ENCODE results near the gene KPTN.
A peak's percentile ranks its signal among the peaks of the same experiment; 100 is the strongest.

The KPTN gene

DNA sequence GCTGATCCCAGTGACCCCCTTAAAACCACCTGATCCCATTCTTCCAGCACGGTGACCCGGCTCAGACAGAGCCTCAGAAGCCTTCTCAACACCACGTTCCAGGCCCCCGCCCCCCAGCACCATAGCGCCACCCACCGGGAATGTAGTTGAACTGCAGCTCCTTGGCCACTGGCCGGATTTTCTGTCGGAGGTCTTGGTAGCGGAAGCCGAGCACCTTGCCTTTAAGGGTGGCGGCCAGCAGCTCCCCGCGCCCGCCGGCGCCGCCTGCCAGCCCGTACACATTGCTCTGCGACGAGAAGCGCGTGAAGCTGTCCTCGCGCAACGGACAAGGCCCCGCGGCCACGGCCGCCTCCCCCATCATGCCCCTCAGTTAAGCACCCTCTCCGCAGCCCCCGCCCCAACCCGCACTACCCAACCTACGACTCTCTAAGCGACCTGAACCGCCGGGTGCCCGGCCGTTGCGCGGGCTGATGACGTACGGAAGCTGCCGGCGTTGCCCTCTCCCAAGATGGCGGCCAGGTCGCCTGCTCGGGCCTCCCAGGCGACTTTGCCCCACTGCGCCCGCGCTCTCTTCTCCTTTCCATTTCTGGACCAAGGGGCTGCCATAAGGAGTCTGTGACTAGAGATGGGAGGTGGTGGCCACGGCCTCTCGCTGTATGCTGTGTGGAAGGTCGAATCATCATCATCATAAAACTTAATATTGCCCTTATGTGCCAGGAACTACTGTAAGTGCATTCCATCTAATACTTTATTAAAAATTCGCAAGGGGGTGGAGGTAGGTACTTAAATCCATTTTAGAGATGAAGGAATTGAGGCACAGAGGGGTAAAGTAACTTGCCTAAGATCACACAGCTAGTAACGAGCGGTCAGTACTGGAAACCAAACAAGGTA, at the start of gene KPTN:
Gene KPTN (minus strand): TSS at position 420 of the 891 bp plus-strand sequence. CDS start 59 bp downstream, at position 361.
- peak; percentile 98 for DNase-seq (ENCODE audit: low spot score)

GRCh38 chr19:47531640-47532387, 47.8 kb upstream of the KPTN start:
- DNase-seq (ENCODE audit: low spot score), result no peak

DNA sequence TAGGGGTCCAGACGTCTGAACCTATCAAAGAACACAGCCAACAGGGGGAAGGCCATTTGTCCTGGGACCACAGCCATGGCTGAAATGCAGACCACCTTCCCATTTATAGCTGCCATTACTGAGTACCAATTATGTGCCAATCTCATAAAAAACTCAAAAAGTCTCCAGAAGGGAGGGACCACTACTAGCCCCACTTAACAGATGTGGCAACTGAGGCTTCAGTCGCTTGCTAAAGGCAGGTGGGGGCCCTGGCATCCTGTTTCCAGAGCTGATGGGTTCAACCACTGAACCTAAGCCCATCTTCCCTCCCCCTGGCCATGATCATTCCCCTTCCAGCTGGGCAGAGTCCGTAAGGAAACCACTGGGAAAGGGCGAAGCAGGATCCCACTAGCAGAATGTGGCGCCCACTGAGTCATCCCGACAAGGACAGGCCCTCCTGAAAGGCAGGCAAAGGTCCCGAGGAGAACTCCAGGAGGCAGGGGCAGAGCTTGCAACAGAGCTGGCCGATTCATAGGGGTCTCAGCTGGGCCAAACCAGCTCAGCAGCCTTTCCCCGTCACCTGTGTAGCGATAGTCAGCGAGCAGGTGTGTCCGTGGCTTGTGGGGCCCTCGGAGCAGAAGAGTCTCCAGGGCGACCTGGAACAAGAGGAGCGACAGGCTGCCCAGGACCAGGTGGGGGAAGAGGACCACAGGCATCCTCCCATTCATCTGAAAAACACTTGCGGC, 45.2 kb upstream of the KPTN start:
- DNase-seq (ENCODE audit: low spot score), result no peak

- DNase-seq (ENCODE audit: low spot score), result no peak
These were observed 42.8 kb upstream of the KPTN start for GRCh38 chr19:47526798-47527197.

DNA sequence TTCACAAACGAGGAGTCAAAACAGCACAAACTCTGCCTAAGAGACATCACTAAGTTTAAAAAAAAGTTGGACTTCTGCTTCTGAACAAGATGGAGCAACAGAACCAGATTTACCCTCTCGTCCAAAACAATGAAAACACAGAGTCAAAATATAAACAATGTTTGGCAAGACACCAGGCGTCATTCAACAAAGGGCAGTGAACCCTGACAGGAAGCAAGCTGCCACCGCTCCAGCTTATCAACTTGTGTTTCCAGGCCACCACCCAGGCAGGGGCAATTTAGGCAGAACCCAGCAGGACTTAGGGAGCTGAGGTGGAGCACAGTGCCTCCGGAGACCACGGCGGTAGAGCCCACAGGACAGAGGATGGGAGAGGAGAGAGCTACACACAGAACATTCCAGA, 39.5 kb upstream of the KPTN start:
- peak; percentile 52 for DNase-seq (ENCODE audit: low spot score)

GRCh38 chr19:47521473-47522180, 37.6 kb upstream of the KPTN start:
- no peak for DNase-seq (ENCODE audit: low spot score)

- DNase-seq (ENCODE audit: low spot score), result no peak
These were observed 36.8 kb upstream of the KPTN start for GRCh38 chr19:47520839-47521238.

GRCh38 chr19:47520343-47520806, 36.4 kb upstream of the KPTN start:
- DNase-seq (ENCODE audit: low spot score), result no peak

DNA sequence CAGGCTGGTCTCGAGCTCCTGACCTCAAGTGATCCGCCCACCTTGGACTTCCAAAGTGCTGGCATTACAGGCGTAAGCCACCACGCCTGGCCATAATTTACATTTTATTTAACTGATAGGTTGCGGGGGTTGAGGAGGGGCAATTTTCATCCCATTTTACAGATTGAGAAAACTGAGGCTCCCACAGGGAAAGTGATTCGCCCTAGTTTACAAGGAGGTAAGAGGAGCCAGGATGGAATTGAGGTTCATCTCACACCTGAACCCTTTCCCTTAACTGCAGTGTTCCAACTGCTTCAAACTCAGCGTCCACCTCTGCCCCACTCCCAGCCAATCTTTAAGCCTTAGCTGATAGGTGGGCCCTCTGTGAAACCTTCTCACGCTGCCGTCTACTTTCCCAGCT, 34.8 kb upstream of the KPTN start:
- no peak for DNase-seq (ENCODE audit: low spot score)

- DNase-seq (ENCODE audit: low spot score), result no peak
These were observed 34.1 kb upstream of the KPTN start for GRCh38 chr19:47518139-47518538.

DNA sequence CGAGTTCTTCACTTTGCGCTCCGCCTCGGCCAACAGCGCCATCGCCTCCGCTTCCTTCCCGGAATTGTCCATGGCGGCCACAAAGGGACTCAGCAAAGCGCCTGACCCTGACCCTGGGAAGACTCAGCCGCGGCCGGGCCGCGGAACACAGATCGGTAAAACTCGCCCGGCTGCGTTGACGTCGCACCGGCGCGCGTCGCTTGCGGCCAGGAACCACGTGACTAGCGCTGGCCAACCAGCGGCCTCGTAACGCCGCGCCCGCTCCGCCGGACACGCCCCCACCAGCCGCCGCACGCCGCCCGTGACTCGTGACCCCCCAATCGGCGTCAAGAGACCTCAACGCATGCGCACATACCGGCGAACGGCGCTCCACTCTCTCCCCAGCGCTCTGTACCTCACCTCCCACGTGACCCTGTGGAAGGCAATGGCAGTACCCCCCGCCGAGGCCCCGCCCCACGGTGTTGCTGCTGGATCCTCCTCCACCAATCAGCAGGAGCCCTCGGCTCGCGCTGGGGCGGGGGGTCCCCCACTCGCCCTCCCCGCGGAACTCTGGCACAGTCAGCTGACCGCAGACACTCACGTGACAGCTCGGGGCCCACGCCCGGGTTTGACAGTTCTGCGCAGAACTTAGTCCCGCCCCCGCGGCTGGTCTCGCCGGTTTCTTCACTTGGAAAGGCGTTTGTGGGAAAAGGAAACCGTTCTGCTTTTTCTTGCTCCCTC, 31.0 kb upstream of the KPTN start, which contains the start of gene NAPA:
Gene NAPA (minus strand): TSS at position 195 of the 720 bp plus-strand sequence. CDS start 123 bp downstream, at position 72.
- DNase-seq (ENCODE audit: low spot score), result peak; percentile 98

DNA sequence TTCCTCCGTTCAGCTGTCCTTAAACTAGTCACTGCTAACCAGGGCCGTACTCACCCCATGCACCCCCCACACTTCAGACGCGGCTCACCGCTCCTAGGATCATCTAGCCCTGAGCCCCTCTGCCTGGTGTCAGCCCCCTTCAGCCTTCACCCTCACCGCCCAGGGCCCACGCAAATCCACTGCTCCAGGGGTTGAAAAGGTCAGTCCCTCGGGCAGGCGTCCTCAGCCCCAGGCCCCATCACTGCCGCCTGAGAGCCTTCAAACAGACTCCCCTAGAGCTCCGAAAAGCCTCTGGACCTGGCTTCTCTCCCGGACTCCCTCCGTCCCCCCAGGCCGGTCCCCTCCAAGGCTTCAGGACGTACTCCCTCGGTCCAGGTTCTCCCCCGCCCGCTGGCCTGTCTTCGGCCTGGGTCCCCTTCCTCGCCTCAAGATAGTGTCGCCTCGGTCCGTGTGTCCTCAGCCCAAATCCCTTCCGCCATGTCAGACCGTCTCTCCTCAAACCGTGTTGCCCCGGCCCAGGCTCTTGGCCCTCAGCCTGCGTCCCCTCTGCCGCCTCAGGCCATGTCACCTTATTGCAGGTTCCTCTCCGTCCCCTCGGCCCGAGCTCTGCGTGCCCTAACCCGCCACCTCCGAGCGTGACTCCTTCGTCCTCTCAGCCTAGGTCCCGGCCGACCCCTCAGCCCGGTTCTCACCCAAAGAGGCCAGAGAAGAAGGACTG, 30.3 kb upstream of the KPTN start:
- no peak for DNase-seq (ENCODE audit: low spot score)

DNA sequence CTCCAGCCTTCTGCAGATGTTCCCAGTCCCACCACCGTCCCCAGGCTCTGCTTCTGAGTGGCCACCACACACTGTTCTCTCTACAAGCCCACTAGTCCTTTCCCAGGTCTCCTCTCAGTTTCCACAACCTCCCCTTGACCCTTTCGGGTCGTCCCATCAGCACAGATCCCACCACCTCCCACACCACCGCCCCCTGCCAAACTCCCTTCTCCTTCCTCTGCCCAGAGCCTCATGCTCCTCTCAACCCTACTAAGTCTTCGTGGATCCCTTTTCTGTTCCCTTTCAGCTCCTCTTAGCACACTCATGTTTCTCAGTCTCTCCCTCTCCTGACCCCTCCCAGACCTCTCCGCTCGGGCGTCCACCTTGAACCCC, 28.9 kb upstream of the KPTN start:
- DNase-seq (ENCODE audit: low spot score), result no peak

- DNase-seq (ENCODE audit: low spot score), result no peak
These were observed 28.3 kb upstream of the KPTN start for GRCh38 chr19:47512183-47512947.

- DNase-seq (ENCODE audit: low spot score), result no peak
These were observed 27.7 kb upstream of the KPTN start for GRCh38 chr19:47511681-47512080.

DNA sequence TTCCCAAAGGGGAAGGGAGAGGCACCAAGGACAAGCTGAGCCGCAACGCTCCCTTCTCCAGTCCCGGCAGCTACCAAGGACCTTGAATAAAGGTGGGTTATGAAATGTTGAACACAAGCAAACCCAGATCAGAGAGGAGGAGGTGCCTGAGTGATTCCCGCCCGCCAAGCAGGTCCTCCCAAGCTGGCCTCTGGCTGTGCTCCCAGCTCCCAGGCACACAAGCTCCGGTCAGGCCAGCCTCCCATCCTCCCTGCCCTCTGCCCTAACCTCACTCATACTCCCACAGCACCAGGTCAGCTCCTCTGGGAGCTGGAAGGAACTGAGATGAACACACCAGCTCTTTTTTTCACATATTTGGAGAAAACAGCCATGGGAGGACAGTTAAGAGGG, 27.1 kb upstream of the KPTN start:
- DNase-seq (ENCODE audit: low spot score), result no peak

DNA sequence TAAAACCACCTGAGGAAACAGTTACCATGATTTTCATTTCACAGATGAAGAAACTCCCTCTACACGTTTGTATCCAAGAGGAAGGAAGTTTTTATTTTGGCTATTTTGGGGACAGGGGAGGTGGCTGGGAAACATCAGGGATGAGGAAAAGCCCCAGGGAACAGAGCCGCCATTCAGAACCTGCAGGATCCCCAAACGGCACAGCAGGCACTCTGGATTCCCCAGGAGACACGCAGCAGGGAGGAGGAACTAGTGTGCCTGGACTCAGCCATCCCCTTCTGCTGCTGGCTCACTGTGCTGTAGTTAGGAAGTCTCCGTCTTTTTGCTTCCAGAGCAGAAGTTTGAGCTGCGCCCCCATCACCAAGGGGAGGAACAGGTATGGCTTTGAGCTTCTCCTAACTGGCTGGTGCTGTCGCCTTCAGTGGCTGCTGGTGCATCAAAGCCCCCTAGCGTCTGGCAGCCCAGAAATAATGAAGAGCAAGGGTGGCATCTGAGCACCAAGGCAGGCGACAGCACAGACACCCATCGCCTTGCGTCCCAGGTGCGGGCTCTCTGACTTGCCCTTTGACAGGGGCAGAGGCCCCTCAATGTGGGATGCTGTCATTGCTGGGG, 26.6 kb upstream of the KPTN start:
- DNase-seq (ENCODE audit: low spot score), result no peak

- DNase-seq (ENCODE audit: low spot score), result no peak
These were observed 26.0 kb upstream of the KPTN start for GRCh38 chr19:47509973-47510372.

DNA sequence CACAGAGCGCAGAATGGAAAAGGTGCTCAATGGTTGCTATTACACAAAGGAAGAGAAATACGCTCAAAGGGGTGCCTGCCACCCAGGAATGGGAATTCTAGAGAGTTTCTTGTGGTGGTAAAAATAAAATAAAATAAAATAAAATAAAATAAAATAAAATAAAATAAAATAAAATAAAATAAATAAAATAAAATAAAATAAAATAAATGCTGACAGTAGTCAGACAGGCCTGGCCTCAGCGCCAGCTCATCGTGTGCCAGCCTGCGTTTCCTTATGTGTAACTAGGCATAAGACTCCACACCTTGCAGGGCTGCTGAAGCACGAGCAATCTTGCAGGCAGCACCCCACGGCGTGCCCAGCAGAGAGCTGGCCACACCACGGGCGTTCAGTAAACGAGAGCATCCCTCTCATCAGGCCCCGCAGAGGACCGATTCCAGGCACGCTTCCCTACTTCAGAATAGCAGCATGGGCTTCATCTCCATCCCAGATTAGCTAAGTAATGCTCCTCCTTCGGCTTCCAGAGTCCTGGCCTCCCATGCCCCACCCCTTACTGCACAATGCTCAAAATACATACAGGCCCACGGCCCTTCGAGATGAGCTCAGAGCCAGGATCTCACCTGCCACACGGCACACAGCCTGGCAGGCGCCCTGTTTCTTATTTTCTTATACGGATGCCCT, 25.3 kb upstream of the KPTN start:
- DNase-seq (ENCODE audit: low spot score), result no peak

Data from HuH-7.5 (cell line).